GM12891 (cell line): Measurements from ENCODE around the gene PITPNB.

Experiments
- DNase-seq: peaks from one replicate; pipeline ENCODE4 v3.0.0; 2011; ENCODE audit warnings: low spot score; ENCODE audit not compliant: insufficient read length
- FAIRE-seq: peaks from 2 replicates; lab custom pipeline; 2011; peaks lifted over from hg19 to GRCh38; lab: Jason Lieb, UNC
- PAX5 ChIP-seq: IDR thresholded peaks from 2 replicates; pipeline ENCODE4 v1.6.1; 2011; ENCODE audit warnings: low read length, moderate library complexity, mild to moderate bottlenecking; ENCODE audit not compliant: insufficient read depth, severe bottlenecking
- POLR2A ChIP-seq: IDR thresholded peaks from 2 replicates; pipeline ENCODE4 v1.6.1; 2011; ENCODE audit warnings: low read depth, low read length, control low read depth
- POLR2AphosphoS5 ChIP-seq: IDR thresholded peaks from 2 replicates; pipeline ENCODE4 v1.6.1; 2011; ENCODE audit warnings: low read depth, low read length, control low read depth
- POU2F2 ChIP-seq: IDR thresholded peaks from 2 replicates; pipeline ENCODE4 v1.6.1; 2011; ENCODE audit warnings: low read depth, mild to moderate bottlenecking, control low read depth, low read length, moderate library complexity
- SPI1 ChIP-seq: IDR thresholded peaks from 2 replicates; pipeline ENCODE4 v1.6.1; 2011; ENCODE audit warnings: low read depth, low read length, control low read depth
- TAF1 ChIP-seq: IDR thresholded peaks from 2 replicates; pipeline ENCODE4 v1.6.1; 2011; ENCODE audit warnings: low read depth, low read length, control low read depth

The PITPNB gene

GRCh38 chr22:27882507-27883290 lies 36.4 kb downstream of the PITPNB start:
- no peak for DNase-seq
- no peak for FAIRE-seq
- TF ChIP-seq POU2F2: no peak
- no peak for TF ChIP-seq POLR2A
- no peak for TF ChIP-seq POLR2AphosphoS5
- no peak for TF ChIP-seq PAX5
- TF ChIP-seq TAF1: no peak
- no peak for TF ChIP-seq SPI1

- no peak for DNase-seq
- TF ChIP-seq SPI1 (no peak), POU2F2 (no peak), POLR2AphosphoS5 (no peak), POLR2A (no peak), PAX5 (no peak), TAF1 (no peak)
- no peak for FAIRE-seq
Observed at GRCh38 chr22:27881421-27881820, 37.6 kb downstream of the PITPNB start.

DNA sequence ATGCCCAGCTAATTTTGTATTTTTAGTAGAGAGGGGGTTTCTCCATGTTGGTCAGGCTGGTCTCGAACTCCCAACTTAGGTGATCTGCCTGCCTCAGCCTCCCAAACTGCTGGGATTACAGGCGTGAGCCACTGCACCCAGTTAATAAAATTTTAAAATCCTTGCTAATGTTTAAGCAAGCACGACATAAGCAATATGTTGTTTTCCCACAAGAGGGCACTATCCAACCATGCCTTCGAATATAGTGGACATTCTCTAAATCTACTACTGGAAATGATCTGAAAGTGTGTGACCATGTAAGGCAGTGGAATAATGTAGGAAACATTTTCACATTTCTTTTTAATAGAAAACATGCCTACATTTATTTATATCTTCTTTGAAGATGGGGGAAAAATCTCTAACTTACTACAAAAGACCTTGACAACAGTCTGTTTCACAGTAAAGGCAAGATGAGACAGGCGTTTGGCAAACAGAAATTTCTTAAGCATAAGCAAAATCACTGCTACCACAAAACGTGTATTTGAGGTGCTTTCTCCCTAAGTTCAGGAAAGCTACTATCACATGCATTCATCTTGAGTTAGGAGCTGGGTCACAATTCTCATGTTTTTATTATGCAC lies 38.2 kb downstream of the PITPNB start:
- TF ChIP-seq SPI1 (no peak), TAF1 (no peak), PAX5 (no peak), POLR2A (no peak)
- DNase-seq (no peak), FAIRE-seq (peak; percentile 40)

DNA sequence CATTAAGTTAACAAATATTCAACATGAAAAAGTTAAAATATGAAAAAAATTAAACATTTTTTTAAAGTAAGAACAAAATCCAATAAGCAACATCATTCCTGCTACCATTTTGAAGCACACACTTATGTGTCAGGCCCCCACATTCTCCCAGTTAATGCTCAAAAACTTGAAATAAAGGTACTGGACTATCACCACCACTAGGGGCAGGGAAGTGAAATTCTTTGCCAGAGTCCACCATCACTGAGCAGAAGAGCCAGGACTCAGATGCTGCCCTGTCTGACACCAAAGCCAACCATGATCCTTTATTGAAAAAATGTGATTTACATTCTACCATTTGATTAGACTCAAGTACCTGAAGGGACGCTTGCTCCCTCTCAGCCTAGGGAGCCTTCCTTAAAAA lies 39.1 kb downstream of the PITPNB start:
- FAIRE-seq: peak; percentile 61
- DNase-seq: no peak
- TF ChIP-seq SPI1 (peak; percentile 25; the same call in 1 of the 2 replicates), POLR2A (no peak)

DNA sequence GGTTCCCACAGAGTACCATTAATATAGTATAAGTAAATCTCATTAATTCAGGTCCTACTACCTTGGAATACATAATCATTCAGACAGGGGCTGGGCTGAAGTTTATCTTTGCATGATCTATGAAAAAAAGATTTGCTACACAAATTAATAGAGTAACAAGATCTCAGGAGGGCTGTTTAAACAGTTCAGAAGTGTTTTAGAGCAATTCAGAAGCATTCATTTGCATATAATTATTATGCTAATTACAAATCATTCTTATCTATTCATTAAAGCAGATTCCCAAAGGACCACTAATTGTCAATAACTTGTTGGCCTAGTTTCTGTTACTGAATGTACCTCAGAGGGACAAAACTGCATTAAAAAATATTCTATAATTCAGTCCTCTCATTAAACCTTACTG lies 40.5 kb downstream of the PITPNB start:
- FAIRE-seq: no peak
- DNase-seq: no peak
- TF ChIP-seq POLR2AphosphoS5 (no peak), POU2F2 (no peak), PAX5 (no peak), TAF1 (no peak), SPI1 (no peak), POLR2A (no peak)

- FAIRE-seq: peak; percentile 40
- no peak for DNase-seq
- TF ChIP-seq SPI1 (peak; percentile 85), TAF1 (no peak)
Observed at GRCh38 chr22:27877501-27877900, 41.6 kb downstream of the PITPNB start.

DNA sequence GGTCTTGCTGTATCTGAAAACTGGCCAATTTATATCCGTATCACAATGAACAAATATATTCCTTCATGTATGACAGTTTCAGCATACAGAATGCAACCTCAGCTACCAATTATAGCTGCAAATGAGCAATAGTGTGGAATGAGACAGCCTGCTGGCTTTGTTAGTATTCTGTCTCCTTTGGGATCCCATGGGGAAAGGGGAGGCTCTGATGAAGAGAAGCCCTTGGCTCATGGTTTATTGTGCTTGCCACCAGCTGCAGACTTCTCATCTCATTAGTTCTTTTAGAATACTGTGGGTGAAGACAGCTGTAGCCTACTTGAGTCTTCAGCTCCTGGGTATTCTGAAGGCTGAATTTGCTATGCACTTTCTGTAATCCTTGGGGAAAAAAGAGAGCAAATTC lies 42.4 kb downstream of the PITPNB start:
- FAIRE-seq (no peak), DNase-seq (no peak)
- TF ChIP-seq POLR2A (no peak), POU2F2 (no peak), SPI1 (no peak), POLR2AphosphoS5 (no peak), PAX5 (no peak), TAF1 (no peak)

- DNase-seq (no peak), FAIRE-seq (peak; percentile 28)
- TF ChIP-seq SPI1: peak; percentile 16; the same call in 1 of the 2 replicates
- TF ChIP-seq POU2F2: no peak
Observed at GRCh38 chr22:27875951-27876350, 43.1 kb downstream of the PITPNB start.

GRCh38 chr22:27874764-27875163 lies 44.3 kb downstream of the PITPNB start:
- no peak for DNase-seq
- TF ChIP-seq TAF1: no peak
- no peak for TF ChIP-seq PAX5
- TF ChIP-seq POLR2A: no peak
- TF ChIP-seq POLR2AphosphoS5: no peak
- TF ChIP-seq SPI1: no peak
- no peak for TF ChIP-seq POU2F2
- FAIRE-seq: no peak

DNA sequence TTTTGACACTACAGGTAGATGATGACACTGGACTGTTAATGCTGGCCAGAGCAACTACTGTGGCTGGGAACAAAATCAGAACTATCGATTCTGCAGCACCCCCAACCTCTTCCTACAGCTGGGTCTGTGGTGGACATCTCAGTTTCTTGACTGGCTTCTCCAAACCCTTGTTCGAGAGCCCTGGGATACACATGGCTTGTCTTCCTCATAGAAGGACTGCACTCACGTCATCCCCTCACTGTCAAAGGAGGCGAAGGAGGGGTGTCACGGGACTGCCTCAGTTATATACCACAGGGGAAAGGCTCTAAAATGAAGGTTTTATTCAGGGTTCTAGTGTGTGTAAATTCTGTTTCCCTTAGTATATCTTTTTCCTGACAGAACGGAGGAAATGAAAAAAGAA lies 44.9 kb downstream of the PITPNB start:
- no peak for FAIRE-seq
- no peak for TF ChIP-seq TAF1
- TF ChIP-seq POLR2A: no peak
- no peak for DNase-seq
